ENCODE results near the gene FBXO33.

- TF ChIP-seq CTCF (IDR thresholded peaks at IDR 0.05), result no peak
- TF ChIP-seq POLR2A (IDR thresholded peaks at IDR 0.05), result no peak
Observed at GRCh38 chr14:39381366-39381765, 50.9 kb downstream of the FBXO33 start.
